Mucosa of descending colon (tissue), 3 donors: ENCODE results near the gene TRIP12. TPM values are rescaled to one million over a fixed set of nuclear protein-coding genes. Genes with fewer than 3 reads are reported as not detected.

Experiments
- ATAC-seq: fragments of 200-7000 bp; cut with Tn5 transposase; one replicate; pipeline ENCODE4 v1.9.1; 2020; ENCODE audit warnings: mild to moderate bottlenecking, moderate library complexity
- DNase-seq, 3 donors: peaks; one replicate each; pipeline ENCODE4 v3.0.0-alpha.2; 2020
- H3K36me3 ChIP-seq: fragments of 200-600 bp; one replicate; pipeline ENCODE4 v1.8.0; 2021; ENCODE audit warnings: low read depth, mild to moderate bottlenecking
- H3K4me1 ChIP-seq: fragments of 200-600 bp; one replicate; pipeline ENCODE4 v1.8.0; 2021; ENCODE audit warnings: low read depth, mild to moderate bottlenecking
- H3K4me3 ChIP-seq: fragments of 200-600 bp; one replicate; pipeline ENCODE4 v1.8.0; 2021; ENCODE audit warnings: mild to moderate bottlenecking
- H3K9me3 ChIP-seq: fragments of 200-600 bp; one replicate; pipeline ENCODE4 v1.8.0; 2021; ENCODE audit warnings: mild to moderate bottlenecking
- intact Hi-C, 2 donors: fragments of 100-400 bp; cut with DNase I in 1 of 2; cut with micrococcal nuclease in 1 of 2; formaldehyde crosslinking; loops; one replicate each; pipeline versions ENCODE4 v1.11.0 to v1.11.1; 2022; cut with DNase I, micrococcal nuclease
- total RNA-seq, 3 donors: library from RNA; stranded (reverse); fragmentation: NEBNext Ultra II Directional in 2 of 3; extraction: Animal tissue kit (Norgen Biotek cat#: 25700) in 2 of 3; gene quantifications; one replicate each; pipeline versions ENCODE4 v1.2.1 to v1.2.4, GENCODE V29; 2021 to 2023
- TF ChIP-seq, protein P1 (sequence below): fragments of 200-600 bp; IDR thresholded peaks from one replicate; pipeline ENCODE4 v1.8.0; 2022; ENCODE audit warnings: antibody characterized with exemption, mild to moderate bottlenecking
- donor health status: DM: no; HTN: no; CAD: no; lungs with moderate emphysema.
- donor health status: DM: no; HTN: no; CAD: no.
- donor health status: DM: no; HTN: yes; CAD: no.

Gene TRIP12
- total RNA-seq, 3 donors from 2014 or later = 196 to 240 (median 202) TPM

DNA sequence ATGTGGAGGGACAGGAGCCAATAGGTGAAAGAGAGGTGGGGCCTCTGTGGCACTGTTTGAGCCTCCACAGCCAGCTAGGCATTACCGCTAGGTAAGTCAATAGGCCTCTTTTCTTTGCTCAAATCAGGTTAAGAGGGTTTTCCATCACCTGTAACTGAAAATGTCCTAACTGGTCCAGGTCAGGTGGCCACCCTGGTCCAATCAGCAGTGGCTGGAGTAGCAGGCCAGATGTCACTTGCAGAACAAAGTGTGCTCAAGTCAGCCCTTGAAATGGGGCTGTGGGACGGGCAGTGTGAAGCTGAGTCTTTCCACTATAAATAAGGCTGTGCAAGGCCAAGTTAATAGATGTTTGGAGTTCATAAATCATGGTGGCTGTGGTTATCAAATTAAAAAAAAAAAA is 21.4 kb upstream of the TRIP12 start:
- no peak for ATAC-seq
- Histone ChIP-seq H3K9me3 (no peaks in the 10 kb centered on the region), H3K4me3 (no peak overlapping the region), H3K36me3 (no peaks in the 10 kb centered on the region), H3K4me1 (no peaks in the 10 kb centered on the region)
- TF ChIP-seq, protein P1, sequence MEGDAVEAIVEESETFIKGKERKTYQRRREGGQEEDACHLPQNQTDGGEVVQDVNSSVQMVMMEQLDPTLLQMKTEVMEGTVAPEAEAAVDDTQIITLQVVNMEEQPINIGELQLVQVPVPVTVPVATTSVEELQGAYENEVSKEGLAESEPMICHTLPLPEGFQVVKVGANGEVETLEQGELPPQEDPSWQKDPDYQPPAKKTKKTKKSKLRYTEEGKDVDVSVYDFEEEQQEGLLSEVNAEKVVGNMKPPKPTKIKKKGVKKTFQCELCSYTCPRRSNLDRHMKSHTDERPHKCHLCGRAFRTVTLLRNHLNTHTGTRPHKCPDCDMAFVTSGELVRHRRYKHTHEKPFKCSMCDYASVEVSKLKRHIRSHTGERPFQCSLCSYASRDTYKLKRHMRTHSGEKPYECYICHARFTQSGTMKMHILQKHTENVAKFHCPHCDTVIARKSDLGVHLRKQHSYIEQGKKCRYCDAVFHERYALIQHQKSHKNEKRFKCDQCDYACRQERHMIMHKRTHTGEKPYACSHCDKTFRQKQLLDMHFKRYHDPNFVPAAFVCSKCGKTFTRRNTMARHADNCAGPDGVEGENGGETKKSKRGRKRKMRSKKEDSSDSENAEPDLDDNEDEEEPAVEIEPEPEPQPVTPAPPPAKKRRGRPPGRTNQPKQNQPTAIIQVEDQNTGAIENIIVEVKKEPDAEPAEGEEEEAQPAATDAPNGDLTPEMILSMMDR = no peak
- intact Hi-C loops = no loop called here
- DNase-seq = no peak

DNA sequence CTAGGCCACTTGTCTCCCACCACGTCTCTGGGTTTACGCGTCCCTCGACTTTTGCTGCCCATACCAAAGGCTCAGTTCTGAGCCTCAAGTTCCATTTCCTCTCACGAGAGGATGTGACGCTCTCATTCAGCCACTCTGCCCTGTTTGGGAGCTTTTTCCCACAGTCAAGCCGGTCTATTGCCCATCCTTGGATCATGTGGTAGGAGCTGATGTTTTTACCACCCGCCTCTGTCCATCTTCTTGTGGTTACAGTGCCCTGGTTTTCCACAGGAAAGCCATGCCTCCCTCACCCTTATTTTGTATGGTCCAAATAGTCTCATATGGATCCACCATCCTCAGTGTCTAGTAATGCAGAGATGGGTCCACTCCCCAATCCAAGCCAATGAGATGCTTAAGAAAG is 20.9 kb upstream of the TRIP12 start:
- TF ChIP-seq, protein P1 = no peak
- DNase-seq (no peak), ATAC-seq (no peak)
- Histone ChIP-seq H3K9me3 (no peaks in the 10 kb centered on the region), H3K36me3 (no peaks in the 10 kb centered on the region), H3K4me1 (no peaks in the 10 kb centered on the region), H3K4me3 (no peak overlapping the region)
- intact Hi-C loops = no loop called here

DNA sequence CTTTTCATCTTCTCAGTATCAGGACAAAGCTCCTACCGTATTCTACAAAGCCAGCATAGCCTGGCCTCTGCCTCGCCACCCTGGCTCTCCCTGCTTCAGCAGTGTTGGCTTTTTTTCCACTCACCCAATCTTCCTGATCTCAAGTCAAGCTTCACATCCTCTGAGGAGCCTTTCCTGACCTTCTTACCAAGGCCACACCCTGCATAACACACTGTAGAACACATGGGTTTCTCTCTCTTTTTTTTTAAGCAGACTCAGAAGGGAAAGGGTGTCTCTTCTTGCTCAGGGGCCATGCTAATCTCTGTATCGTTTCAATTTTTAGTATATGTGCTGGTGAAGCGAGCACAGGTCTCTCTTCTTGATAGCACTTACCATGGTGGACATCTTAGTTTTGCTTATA is 15.7 kb upstream of the TRIP12 start:
- no peaks in the 10 kb centered on the region for H3K9me3 ChIP-seq

DNA sequence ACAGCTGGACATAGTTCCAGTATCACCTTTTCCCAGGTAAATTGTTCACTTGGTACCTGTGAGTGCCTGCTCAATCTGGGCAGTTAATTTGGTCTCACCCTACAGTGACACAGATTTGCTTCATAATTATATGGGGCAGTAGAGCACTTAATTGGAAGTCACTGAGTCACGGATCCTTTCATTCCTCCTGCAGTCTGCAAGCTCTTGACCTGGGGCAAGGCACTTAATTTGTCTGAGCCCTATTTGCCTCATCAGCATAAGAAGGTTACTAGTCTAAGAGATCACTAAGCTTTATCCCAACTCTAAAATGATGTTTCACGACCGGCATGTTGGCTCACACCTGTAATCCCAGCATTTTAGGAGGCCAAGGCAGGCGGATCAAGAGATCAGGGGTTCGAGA is 9.4 kb upstream of the TRIP12 start:
- TF ChIP-seq, protein P1 = no peak
- ATAC-seq (no peak), DNase-seq (no peak)
- no peaks in the 10 kb centered on the region for H3K9me3 ChIP-seq
- no peak overlapping the region for H3K4me3 ChIP-seq
- no peaks in the 10 kb centered on the region for H3K4me1 ChIP-seq
- no peaks in the 10 kb centered on the region for H3K36me3 ChIP-seq
- intact Hi-C loops = no loop called here

More for the DNA sequence above, 15.7 kb upstream of the TRIP12 start:
- ATAC-seq = no peak
- intact Hi-C loops = no loop called here
- TF ChIP-seq, protein P1 = no peak
- no peak for DNase-seq
- Histone ChIP-seq H3K36me3 (no peaks in the 10 kb centered on the region), H3K4me3 (no peak overlapping the region), H3K4me1 (no peaks in the 10 kb centered on the region)

DNA sequence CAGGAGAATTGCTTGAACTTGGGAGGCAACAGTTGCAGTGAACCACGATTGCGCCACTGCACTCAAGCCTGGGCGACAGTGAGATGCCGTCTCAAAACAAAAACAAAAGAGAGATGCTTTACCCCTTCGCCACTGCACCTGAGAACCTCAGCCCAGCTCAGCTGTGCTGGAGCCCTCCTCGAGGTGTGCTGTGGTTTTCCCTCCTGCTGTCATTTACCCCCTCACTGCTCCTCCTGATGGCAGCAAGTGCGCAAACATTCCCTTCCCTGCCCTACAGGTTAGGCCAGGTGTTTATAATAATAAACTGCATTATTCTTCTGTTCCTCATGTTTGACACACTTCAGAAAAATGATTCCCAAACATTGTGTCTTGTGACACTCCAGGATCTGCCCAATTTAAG is 8.8 kb upstream of the TRIP12 start:
- TF ChIP-seq, protein P1 = no peak
- DNase-seq (no peak), ATAC-seq (no peak)
- H3K4me1 ChIP-seq = no peaks in the 10 kb centered on the region
- H3K36me3 ChIP-seq = no peaks in the 10 kb centered on the region
- no peaks in the 10 kb centered on the region for H3K9me3 ChIP-seq
- H3K4me3 ChIP-seq = no peak overlapping the region
- intact Hi-C loops = no loop called here

DNA sequence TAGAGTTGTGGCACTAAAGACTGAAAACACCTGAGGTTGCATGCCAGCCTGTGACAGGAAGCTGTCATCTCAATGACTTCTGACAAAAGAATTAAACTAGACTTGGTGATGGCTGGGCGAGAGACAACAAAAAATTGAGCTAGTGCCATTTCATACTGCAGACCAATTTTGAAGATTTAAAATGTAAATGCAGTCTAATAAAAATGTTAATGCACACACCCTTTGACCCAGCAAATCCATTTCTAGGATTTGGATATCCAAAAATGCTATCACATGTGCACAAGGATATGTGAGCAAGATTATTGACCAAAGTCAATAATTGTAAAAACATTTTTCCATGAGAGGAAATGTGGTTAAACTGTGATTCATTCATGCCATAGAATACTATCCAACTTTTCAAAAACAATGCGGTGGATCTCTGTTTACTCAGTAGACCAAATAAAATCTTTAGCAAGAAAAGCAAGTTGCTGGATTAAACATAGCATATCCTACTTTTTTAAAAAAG is 6.1 kb upstream of the TRIP12 start:
- DNase-seq = no peak
- ATAC-seq = peak; percentile 18
- TF ChIP-seq, protein P1 = no peak
- Histone ChIP-seq H3K4me1 (peaks cover 9% of the 10 kb centered on the region), H3K4me3 (no peak overlapping the region), H3K36me3 (no peaks in the 10 kb centered on the region), H3K9me3 (no peaks in the 10 kb centered on the region)
- intact Hi-C loops = no loop called here
